Activated CD8-positive, alpha-beta T cell treated with anti-CD3 and anti-CD28 coated beads for 36 hours (primary cell): ENCODE data around the gene MRPL36. TPM values are rescaled to one million over a fixed set of nuclear protein-coding genes. Genes with fewer than 3 reads are reported as not detected.

ENCODE experiments used
- ATAC-seq: fragments of 200-7000 bp; cut with Tn5 transposase; one replicate; pipeline ENCODE4 v1.10.0; 2021; ENCODE audit warnings: mild to moderate bottlenecking, moderate library complexity
- CTCF ChIA-PET: fragments of 350-600 bp; sonication (Branson Sonifier 250); formaldehyde crosslinking; loops from one replicate; lab custom pipeline; 2021; ENCODE audit warnings: antibody characterized with exemption; lab: Charles Lee
- POLR2A ChIA-PET: fragments of 350-600 bp; sonication (Branson Sonifier 250); formaldehyde crosslinking; loops from one replicate; lab custom pipeline; 2021; ENCODE audit warnings: antibody characterized with exemption; lab: Charles Lee
- DNase-seq: peaks from one replicate; pipeline ENCODE4 v3.0.0-alpha.2; 2020
- H3K27ac Mint-ChIP-seq: one replicate; pipeline ENCODE4 v1.8.0; 2021; ENCODE audit warnings: mild to moderate bottlenecking, mixed read lengths
- H3K27me3 Mint-ChIP-seq: one replicate; pipeline ENCODE4 v1.8.0; 2021; ENCODE audit warnings: mixed read lengths
- H3K36me3 Mint-ChIP-seq: one replicate; pipeline ENCODE4 v1.8.0; 2021; ENCODE audit warnings: low read depth, mixed read lengths
- H3K4me1 Mint-ChIP-seq: one replicate; pipeline ENCODE4 v1.8.0; 2021; ENCODE audit warnings: low read depth, mixed read lengths
- H3K4me3 Mint-ChIP-seq: one replicate; pipeline ENCODE4 v1.8.0; 2021; ENCODE audit warnings: mild to moderate bottlenecking, moderate library complexity, mixed read lengths
- H3K9me3 Mint-ChIP-seq: one replicate; pipeline ENCODE4 v1.8.0; 2021; ENCODE audit warnings: mixed read lengths
- CTCF ChIP-seq: fragments of 200-600 bp; IDR thresholded peaks from one replicate; pipeline ENCODE4 v1.8.0; 2022; ENCODE audit warnings: antibody characterized with exemption, mild to moderate bottlenecking
- intact Hi-C: fragments of 100-400 bp; cut with micrococcal nuclease; formaldehyde crosslinking; loops from one replicate; pipeline ENCODE4 v1.10.0; 2022
- total RNA-seq, 2 experiments: library from RNA; stranded (reverse); gene quantifications; one replicate each; pipeline ENCODE4 v1.2.3, GENCODE V29; 2021

Gene MRPL36
- total RNA-seq, 2 experiments from 2014 or later = 80.1 to 87.2 TPM

- Mint-ChIP-seq H3K4me3 (no peak overlapping the region), H3K27ac (no peak overlapping the region), H3K9me3 (no peaks in the 10 kb centered on the region), H3K36me3 (no peaks in the 10 kb centered on the region), H3K27me3 (no peaks in the 10 kb centered on the region), H3K4me1 (no peaks in the 10 kb centered on the region)
- no peak for DNase-seq
- no peak for ATAC-seq
- intact Hi-C loops = no loop called here
- TF ChIP-seq CTCF = no peak
- POLR2A ChIA-PET = interaction anchor here (1.4 kb wide), 1 partner anchor 19 kb away, joined by 4 read pairs; no protein-coding TSS in a partner anchor
- CTCF ChIA-PET = interaction anchor here (1.9 kb wide), 1 partner anchor 14 kb away, joined by 7 read pairs; no protein-coding TSS in a partner anchor
These were observed 47.5 kb downstream of the MRPL36 start for GRCh38 chr5:1751864-1752822.

GRCh38 chr5:1751026-1751863, 48.4 kb downstream of the MRPL36 start:
- ATAC-seq = no peak
- no peaks in the 10 kb centered on the region for H3K36me3 Mint-ChIP-seq
- ChIA-PET POLR2A (no interaction called here), CTCF (interaction anchor here (1.9 kb wide), 1 partner anchor 13 kb away, joined by 7 read pairs; no protein-coding TSS in a partner anchor)
- no peak overlapping the region for H3K27ac Mint-ChIP-seq
- intact Hi-C loops = no loop called here
- H3K27me3 Mint-ChIP-seq = no peaks in the 10 kb centered on the region
- H3K4me1 Mint-ChIP-seq = no peaks in the 10 kb centered on the region
- TF ChIP-seq CTCF = no peak
- H3K4me3 Mint-ChIP-seq = no peak overlapping the region
- no peaks in the 10 kb centered on the region for H3K9me3 Mint-ChIP-seq
- no peak for DNase-seq

GRCh38 chr5:1750469-1750868, 49.2 kb downstream of the MRPL36 start:
- ATAC-seq (no peak), DNase-seq (no peak)
- no peak for TF ChIP-seq CTCF
- CTCF ChIA-PET = interaction anchor here (1.9 kb wide), 1 partner anchor 13 kb away, joined by 7 read pairs; no protein-coding TSS in a partner anchor
- H3K27me3 Mint-ChIP-seq = no peaks in the 10 kb centered on the region
- H3K36me3 Mint-ChIP-seq = no peaks in the 10 kb centered on the region
- POLR2A ChIA-PET = no interaction called here
- H3K27ac Mint-ChIP-seq = no peak overlapping the region
- H3K4me1 Mint-ChIP-seq = no peaks in the 10 kb centered on the region
- intact Hi-C loops = no loop called here
- H3K4me3 Mint-ChIP-seq = no peak overlapping the region
- H3K9me3 Mint-ChIP-seq = no peaks in the 10 kb centered on the region

- DNase-seq (no peak), ATAC-seq (no peak)
- Mint-ChIP-seq H3K9me3 (no peaks in the 10 kb centered on the region), H3K4me3 (no peak overlapping the region), H3K36me3 (no peaks in the 10 kb centered on the region), H3K4me1 (no peaks in the 10 kb centered on the region), H3K27me3 (no peaks in the 10 kb centered on the region), H3K27ac (no peak overlapping the region)
- POLR2A ChIA-PET = no interaction called here
- CTCF ChIA-PET = no interaction called here
- TF ChIP-seq CTCF = no peak
- intact Hi-C loops = no loop called here
These were observed 50.1 kb downstream of the MRPL36 start for GRCh38 chr5:1749346-1750124.
